Measurements from ENCODE around the gene MLXIP.

DNA sequence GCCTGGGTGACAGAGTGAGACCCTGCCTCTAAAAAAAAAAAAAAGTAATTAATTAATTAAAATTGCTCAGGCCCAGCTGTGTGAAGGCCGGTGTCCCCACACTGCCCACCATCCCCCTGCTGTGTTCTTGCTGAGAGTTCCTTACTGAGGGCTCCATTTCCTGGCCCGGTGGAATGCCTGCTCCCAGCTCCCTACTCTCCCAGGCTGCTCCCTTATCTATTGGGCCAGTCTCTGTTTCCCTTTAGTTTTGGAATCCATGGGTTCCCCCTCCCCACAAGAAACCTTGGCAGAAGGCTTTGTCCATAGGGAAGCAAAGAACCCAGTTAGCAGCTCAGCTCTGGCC, 19.0 kb downstream of the MLXIP start:
- TF ChIP-seq EZH2 (optimal IDR thresholded peaks at IDR 0.05; ENCODE audit: low read depth, low read length): no peak
- TF ChIP-seq, protein P1, sequence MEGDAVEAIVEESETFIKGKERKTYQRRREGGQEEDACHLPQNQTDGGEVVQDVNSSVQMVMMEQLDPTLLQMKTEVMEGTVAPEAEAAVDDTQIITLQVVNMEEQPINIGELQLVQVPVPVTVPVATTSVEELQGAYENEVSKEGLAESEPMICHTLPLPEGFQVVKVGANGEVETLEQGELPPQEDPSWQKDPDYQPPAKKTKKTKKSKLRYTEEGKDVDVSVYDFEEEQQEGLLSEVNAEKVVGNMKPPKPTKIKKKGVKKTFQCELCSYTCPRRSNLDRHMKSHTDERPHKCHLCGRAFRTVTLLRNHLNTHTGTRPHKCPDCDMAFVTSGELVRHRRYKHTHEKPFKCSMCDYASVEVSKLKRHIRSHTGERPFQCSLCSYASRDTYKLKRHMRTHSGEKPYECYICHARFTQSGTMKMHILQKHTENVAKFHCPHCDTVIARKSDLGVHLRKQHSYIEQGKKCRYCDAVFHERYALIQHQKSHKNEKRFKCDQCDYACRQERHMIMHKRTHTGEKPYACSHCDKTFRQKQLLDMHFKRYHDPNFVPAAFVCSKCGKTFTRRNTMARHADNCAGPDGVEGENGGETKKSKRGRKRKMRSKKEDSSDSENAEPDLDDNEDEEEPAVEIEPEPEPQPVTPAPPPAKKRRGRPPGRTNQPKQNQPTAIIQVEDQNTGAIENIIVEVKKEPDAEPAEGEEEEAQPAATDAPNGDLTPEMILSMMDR (IDR thresholded peaks at IDR 0.05; ENCODE audit: low read length): no peak

Data from MM.1S (cell line).